ENCODE measurements around the gene ECI1.
"Not testable (repeated sequence)": the region's sequence is repeated elsewhere in the genome, so short reads cannot be mapped to it uniquely, and the experiment has no call there.

ECI1 gene

DNA sequence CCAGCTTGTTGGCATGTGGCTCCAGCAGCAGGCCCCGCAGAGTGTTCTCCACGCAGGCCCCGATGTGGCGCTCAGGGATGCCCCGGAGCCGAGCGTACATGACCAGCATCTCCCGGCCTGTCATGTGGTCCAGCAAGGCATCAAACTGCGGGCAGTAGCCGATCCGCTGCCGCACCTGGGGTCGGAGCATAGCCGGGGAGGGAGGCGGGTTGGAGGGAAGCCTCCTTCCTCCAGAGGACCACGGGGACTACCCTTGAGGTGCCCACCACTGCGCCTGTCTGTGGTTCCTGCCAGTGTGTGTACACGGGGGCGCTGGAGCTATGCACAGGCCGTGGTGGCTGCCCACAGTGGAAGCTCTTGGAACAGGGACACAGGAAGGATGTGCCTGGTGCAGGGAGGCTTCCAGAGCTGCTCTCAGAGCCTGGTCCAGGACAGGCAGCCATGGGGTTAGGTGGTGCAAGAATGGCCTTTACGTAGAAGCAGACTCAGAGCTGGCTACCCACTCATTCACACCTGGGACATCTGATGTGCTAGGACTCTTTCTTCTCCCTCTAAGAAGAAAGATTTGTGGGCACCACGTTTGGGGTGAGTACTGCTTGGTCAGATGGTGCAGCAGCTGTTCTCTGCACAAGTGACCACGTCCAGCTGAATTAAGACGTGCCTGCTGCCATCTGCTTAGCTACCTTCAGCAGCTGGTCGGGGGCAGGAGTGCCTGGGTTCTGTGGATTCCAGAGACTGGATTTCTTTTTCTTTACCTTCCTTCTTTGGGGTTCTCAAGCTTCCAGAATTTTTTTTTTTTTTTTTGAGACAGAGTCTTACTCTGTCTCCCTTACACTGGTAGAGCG lies 27.8 kb upstream of the ECI1 start:
- no peak for DNase-seq (ENCODE audit: low spot score)

DNA sequence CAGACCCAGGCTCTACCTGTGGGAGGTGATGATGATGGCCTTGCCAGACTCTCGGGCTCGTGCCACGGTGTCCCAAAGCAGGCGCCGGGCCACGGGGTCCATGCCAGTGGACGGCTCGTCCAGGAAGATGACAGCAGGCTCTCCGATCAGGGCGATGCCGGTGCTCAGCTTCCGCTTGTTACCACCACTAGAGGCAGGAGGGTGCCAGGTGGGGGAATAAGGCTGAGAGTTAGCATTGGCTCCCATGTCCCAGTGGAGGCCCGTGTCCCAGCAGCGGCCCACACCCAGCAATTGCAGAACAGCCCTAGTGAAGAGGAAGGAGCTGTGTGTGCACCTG lies 26.9 kb upstream of the ECI1 start:
- no peak for DNase-seq (ENCODE audit: low spot score)

DNA sequence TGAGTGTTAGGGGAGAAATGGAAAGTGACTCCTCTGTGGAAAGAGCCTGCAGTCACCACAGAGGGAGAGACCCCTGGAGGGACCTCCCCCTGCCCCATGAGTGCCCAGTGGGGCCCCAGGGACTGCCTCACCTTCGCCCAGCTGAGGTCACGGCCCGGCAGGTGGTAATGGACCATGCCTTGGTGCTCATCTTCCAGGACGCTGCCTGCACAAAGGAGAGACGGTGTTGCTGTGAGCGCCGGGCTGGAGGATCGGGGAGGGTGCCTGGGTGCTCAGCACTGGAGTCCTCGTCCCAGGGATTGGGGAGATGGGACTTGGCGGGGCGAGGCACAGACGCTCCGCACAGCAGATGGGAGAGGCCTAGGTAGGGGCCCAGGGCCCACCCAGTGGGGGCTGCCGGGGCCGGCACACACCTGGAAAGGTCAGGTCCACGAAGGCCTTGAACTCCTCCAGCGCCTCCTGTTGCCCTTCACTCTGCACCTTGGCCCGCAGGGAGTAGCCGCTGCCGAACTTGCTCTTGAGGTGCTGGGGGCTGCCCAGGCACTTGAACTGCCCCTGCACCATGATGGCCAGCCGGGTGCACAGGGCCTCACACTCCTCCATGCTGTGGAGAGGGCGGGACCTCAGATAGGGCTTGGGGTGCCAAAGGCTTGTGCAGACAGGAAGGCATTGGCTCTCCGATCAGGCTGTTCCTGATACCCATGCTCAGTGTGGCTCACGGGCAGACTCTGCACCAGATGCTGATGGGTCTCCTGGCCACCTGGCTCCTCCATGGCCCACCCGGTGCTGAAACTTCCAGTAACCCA lies 26.3 kb upstream of the ECI1 start:
- no peak for DNase-seq (ENCODE audit: low spot score)

DNA sequence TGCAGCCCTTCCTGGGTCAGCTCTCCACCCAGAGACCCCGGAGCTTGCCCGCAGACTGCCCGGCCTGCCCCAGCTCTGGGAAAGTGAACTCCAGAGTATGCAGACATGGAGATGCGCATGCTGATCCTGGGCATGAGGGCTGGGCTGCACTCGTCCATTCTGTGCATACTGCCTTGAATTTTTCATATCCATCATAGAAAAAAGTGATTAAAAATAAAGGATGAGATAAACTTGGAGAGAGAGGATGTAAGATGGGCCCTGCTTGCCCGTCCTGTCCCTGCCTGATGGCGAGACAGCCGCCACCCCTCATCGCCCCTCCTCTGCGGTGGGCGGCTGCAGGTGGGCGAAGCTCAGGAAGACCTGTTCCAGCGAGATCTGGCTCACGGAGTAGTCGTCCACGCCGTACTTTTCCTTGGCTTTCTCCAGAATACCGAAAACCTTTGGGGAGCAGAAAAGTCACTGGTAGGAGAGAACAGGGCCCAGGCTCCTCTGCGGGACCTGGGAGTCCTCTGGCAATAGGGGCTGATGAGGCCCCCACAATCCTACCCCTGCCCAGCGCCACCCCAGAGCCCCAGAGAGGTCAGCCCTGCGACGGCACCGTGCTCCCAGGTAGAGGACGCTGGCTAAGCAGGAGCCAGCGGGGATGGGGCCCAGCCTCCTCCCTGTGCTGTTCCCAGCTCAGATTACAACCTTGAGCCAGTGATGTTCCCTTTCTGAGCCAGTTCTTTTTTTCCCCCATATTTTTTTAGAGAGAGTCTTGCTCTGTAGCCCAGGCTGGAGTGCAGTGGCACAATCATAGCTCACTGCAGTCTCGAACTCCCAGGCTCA lies 25.2 kb upstream of the ECI1 start:
- no peak for DNase-seq (ENCODE audit: low spot score)

DNA sequence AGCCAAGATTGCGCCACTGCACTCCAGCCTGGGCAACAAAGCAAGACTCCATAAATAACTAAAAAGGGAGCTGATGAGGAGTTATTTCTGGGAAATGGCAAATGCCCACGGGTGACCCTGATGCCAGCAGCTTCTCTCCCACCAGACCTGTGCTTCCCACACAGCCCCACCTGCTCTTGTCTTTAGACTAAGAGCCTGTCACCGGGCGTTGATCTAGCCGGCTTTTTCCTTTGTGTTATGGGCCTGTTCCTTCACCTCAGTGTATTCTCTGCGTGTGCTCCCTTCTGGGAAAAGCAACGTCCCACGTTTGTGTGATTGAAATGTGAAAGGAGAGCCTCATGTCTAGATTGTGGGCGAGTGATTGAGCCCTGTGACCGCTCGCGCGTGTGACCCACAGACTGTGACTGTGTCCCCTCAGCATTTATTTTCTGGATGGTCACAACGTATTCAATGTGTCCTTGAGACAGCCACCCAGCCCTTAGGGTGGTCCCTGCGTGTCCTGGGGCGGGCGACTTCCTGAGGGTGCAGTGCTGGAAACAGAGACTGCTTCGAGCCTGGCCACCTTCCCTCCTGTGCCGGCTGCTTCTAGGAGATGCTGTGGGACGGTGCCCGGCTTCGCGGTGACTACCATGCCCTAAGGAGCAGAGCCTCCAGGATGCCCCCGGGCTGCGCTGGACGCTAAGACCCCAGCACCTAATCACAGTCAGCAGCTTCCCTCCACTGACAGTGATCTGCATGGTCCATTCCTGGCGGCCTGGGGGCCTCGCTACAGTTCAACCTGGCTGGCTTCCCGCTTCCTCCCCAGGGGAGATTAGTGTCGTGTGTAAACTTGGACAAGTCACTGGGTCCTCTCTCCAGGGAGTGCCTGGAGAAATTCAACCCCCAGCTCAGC lies 24.3 kb upstream of the ECI1 start:
- DNase-seq (ENCODE audit: low spot score), result no peak

DNA sequence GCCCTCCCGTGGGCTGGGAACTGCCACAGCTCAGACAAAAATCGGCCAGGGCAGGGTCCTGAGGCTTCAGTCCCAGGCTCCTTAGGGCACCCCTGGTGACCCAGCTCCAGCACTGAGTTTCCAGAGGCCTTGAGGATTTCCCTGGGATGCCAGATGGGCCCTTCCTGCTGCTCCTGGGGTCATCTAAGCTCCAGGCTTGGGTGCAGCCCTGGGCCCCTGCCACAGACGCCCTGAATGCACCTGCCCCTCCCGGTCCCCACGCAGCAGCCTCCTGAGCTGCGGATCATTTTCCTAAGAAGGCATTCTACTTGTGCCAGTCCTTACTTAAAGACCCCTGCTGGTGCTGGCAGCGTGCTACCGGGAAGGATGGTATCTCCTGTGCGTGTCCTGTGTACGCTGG lies 22.5 kb upstream of the ECI1 start:
- no peak for DNase-seq (ENCODE audit: low spot score)

DNA sequence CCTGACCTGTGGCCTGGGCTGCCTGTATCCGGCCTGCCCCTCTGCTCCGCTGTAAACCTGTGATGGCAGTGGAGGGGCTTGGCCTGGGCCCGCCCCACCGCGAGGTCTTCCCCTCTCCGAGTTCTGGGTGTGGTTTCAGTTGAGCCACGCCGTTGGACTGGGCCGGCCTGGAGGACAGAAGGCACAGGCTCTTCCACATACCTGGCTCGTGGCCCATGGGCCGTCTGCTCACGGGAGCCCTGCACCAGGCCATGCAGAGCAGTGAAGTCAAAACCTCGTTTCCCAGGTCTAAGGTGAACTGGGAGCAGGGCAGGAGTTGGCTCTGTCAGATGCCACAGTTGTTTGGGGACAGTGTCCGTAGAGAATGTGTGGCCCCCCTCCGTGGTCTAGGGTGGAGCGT lies 22.1 kb upstream of the ECI1 start:
- no peak for DNase-seq (ENCODE audit: low spot score)

DNA sequence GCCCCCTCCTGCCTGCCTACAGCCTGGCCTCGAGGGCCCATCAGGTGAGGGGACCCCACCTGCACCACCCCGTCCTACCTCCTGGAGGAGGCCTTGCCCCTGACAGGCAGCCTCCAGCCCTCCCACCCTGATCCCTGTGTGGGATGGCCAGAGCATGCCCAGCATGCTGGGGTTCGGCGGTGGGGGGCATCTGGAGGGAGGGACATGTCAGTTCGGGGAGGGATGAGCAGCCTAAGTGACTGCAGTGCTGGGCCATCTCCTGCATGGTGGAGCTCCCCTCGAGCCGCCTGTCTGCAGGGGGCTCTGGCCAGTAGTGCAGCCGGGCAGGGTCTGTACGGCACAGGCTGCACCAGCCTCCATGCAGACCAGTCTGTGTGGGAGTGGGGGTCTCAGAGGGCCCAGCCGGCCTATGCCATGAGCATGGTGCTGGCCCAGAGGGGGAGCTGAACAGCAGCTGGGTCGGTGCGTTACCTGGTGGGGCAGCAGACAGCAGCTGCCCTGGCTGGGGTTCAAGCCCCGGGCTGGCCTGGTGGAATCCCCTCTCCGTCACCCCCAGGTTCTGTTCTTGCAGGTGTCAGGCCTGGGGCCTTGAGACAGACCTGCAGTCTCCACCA lies 20.6 kb upstream of the ECI1 start:
- no peak for DNase-seq (ENCODE audit: low spot score)

DNA sequence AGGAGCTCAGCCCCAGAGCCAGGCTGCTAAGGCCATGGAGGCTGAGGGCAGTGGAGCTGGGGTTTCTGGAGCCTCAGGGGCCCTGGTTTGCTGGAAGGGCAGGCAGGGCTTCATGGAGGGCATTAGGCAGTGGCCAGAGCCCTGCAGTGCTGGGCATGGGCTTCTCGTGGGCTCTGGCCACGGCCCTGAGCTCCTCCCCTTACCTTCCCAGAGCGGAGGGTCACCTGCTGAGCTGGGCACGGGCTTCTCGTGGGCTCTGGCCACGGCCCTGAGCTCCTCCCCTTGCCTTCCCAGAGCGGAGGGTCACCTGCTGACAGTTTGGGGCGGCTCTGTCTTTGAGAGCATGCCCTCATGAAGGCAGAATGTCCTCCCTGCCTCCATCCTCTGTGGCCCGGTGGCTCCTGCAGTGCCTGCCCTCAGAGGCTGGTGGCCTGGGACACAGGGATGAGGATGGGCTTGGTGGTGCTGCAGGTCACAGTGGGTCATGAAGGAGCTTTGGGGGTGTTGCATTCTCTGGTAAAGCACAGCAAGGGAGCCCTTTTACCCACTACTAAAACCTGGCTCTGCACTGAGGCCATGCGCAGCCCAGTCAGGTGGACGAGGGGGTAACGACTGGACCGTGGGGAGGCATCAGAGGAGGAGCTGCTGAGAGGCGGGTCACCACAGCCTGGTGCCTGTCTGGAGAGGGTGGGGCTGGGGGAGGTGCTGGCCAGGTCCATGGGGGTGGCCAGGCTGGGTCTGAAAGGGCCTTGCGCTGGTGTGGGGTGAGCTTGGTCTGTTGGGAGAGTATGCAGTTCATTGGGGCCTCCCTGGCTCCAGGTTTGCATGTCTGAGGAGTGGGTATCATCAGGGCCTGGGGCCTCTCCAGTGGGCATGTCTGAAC lies 19.4 kb upstream of the ECI1 start:
- DNase-seq (ENCODE audit: low spot score), result no peak

DNA sequence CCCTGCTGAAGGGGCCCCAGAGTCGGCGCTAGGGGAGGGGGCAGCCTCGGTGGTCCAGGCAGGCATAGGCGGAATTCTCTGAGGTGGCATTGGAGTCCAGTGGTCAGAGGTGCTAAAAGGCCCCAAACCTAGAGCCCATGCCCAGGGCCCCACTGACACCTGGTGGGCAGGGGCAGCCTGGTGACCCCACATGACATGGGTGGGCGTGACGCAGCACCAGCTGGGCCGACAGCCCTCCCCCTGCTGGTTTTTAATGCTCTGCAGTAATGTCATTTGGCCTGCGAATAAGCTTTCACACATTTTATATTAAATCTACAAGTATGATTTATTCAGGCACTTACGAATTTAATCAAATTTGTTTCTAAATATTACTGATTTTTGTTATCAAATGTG lies 18.7 kb upstream of the ECI1 start:
- no peak for DNase-seq (ENCODE audit: low spot score)

DNA sequence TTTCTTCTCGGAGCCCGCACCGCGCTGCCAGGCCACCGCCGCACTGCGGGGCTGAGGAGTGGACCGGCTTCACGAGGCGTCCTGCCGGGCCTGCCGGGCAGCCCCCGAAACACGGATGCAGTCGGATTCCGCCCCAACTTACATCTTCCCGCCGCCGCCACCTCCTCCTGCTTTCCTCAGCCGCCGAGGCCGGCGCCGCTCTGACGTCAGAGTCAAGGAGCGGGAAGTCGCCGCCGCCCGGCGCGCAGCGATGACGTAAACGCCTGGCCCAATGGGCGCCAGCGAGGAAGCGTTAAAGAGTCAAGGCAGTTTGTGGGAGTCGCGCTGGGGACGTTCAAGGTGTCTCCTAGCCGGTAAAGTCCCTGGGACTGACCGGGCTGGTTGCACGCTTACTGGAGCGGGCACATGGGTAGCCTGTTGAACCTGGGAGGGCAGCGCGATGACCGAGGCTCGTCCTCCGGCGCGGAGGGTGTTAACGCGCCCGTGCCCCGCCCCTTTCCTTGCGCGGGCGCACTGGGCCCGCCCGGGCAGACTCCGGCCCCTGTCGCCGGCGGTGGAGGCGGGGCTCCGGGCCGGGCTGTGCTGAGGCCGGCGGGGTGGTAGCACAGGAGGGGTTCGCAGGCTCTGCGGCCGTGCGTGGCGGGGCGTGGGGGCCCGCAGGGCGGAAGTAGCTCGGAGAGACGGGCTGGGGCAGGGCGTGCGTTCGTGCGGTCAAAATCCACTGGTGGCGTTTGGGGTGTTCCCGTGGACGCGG lies 16.7 kb upstream of the ECI1 start, which contains the start of gene RNPS1:
RNPS1 (minus strand) TSS at position 214 of the 754 bp plus-strand sequence. CDS start 3,483 bp downstream, outside the sequence.
- DNase-seq (ENCODE audit: low spot score), result peak; percentile 98

DNA sequence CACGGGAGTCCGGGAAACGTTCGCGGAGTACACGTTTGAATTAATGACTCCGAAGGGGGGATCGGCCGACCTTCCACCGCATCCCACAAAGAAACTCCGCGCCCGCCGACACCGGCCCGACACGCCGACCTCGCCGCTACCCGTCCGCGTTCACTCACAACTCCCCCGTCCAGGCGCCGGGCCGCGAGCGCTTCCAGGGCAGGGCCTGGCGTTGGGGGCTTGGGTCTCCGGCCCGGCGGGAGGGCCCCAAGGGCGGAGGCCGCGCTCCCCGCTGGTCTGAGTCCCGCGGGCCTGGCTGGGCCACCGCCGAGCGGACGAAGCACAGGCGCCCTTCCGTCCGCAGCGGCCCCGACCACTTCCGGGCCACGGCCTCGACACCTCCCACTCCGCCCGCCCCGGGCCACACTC lies 16.1 kb upstream of the ECI1 start:
- not testable (repeated sequence) for DNase-seq (ENCODE audit: low spot score)

DNA sequence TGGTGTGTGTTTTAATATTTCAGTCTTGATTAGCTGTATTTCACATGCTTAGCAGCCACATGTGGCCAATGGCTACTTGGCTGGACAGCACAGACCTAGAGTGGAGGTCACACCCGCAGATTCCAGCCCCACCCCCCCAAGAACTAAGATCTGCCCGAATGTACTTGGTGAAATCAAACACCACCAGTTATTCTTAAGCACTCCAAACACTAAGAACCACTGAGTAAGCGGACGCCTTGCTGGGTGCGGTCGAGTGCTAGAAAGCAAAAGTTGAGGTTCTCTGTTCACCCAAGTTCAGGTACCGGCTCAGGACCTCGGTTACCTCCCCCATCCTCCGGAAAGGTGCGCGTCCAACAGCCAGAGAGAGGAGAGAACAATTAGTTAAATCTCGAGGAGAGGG lies 15.5 kb upstream of the ECI1 start:
- DNase-seq (ENCODE audit: low spot score), result not testable (repeated sequence)

DNA sequence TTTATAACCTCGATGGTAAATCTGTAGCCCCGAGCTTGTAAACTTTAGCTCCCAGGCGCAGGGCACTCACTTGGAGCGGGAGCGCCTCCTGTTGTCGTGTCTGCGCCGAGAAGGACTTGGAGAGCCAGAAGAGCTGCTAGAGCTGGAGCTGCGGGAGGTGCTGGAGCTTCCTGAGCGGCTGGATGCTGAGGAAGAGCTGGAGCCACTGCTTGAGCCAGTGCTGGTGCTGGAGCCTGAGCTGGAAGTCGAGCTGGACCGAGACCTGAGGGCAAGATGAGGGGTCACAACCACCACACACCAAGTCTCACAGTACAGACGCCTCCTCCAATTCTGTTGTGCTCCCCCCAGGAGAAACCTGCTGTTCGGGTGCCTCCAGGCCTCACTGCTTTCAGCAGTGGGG lies 11.6 kb upstream of the ECI1 start:
- DNase-seq (ENCODE audit: low spot score), result not testable (repeated sequence)

DNA sequence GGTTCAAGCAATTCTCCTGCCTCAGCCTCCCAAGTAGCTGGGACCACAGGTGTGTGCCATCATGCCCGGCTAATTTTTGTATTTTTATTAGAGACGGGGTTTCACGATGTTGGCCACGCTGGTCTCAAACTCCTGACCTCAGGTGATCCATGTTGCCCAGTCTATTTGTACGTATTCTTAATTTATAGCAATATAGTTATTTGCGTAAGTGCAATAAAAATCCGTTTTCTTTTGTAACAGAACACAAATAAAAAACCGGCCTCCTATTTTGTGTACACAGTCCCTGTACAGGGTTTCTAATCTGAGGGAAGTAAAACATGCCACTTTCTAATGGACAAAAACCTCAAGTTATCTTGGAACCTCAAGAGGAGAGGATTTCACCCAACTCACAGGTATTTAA lies 8.9 kb upstream of the ECI1 start:
- DNase-seq (ENCODE audit: low spot score), result no peak

DNA sequence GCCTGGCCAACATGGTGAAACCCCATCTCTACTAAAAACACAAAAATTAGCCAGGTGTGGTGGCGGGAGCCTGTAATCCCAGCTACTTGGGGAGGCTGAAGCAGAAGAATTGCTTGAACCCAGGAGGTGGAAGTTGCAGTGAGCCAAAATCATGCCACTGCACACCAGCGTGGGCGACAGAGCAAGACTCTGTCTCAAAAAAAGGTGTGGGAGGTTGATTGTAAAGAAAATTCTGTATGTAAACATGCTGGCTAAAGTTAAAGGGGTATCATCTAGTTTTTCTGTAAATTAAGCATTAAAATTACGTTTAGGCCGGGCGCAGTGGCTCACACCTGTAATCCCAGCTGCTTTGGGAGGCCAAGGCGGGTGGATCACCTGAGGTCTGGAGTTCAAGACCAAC lies 7.1 kb upstream of the ECI1 start:
- DNase-seq (ENCODE audit: low spot score), result not testable (repeated sequence)

DNA sequence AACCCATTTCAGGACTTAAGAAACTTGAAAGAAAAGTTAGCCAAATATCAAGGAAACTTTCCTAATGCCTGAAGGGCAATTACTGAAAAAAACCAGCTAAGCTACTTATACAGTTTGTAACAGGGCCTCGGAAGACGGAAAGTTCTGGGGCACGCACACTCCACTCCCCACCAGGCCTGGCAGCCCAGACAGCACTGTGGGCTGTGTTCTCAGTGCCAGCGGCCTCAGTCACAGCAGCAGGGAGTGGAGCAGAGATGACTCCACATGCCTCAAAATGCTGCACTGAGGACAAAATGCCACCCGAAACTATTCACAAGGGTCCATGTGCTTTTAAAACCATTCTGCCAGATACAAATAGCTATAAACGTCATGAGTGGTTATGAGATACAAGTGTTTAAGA lies 6.3 kb upstream of the ECI1 start:
- DNase-seq (ENCODE audit: low spot score), result no peak

DNA sequence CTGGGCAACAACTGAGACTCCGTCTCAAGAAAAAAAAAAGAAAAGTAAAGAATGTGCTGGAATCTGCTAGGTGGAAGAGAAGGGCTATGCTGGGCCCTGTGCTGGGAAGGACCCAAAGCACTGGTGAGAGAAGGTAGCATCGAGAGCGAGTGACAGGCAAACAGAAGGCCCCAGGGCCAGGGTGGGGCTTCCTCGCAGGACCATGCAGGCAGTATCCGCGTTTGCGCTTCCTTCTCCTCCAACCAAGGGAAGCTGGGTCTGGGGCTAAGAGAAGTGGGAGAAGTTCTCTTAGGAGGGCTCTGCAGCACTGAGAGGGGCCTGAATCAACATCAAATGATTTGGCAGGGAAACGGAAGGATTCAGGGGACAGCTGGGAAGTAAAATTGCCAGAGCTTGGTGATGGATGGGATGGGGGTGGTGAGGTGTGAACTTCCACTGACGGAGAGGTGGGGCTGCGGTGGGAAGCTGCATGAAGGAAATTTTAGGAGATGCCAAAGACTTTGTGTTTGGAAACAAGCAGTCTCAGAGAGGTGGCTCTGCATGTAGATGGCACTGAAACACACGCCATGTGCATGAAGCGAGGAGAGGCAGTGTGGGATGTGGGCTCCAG lies 5.2 kb upstream of the ECI1 start:
- DNase-seq (ENCODE audit: low spot score), result no peak

DNA sequence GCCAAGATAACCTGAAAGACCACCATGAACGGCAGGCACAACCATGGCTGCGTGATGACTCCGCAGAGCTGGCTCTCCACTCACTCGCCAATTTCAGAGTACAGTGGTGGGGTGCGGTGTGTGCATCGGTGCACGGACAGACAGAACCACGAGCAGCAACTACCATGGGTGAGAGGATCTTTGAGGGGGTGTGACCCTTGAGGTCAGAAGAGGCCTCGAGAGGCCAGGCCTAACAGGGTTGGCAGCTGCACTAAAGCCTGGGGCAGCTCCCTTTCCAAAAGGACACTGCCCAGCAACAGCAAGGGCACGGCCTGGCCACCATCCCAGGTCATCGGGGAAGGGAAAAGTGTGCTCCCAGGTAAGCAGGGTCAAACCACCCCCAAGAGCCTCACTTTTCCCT lies 1.9 kb upstream of the ECI1 start:
- no peak for DNase-seq (ENCODE audit: low spot score)

Measured in ecto neural progenitor cell (in vitro differentiated cells).